ENCODE results near the gene CLTCL1.

DNA sequence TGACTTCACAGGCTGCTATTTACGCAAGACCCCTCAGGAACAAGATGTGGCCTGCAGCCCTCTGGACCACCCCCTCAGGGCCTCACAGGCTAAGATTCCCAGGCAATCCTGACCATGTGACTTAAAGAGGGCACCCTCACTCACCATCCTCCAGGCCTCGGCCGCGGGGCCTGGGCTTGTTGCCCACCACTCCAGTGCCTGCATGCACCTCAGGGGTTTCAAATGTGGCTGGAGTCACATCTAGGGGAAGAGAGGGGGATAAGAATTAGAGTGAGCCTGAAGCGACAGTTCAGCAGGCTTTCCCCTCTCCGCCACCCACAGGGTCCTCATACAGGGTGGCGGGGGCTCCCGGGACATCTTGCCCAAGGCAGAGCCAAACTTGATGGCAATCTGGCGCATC lies 149.1 kb downstream of the CLTCL1 start:
- no peak for TF ChIP-seq POLR2A (IDR thresholded peaks at IDR 0.05)
- TF ChIP-seq, protein P1, sequence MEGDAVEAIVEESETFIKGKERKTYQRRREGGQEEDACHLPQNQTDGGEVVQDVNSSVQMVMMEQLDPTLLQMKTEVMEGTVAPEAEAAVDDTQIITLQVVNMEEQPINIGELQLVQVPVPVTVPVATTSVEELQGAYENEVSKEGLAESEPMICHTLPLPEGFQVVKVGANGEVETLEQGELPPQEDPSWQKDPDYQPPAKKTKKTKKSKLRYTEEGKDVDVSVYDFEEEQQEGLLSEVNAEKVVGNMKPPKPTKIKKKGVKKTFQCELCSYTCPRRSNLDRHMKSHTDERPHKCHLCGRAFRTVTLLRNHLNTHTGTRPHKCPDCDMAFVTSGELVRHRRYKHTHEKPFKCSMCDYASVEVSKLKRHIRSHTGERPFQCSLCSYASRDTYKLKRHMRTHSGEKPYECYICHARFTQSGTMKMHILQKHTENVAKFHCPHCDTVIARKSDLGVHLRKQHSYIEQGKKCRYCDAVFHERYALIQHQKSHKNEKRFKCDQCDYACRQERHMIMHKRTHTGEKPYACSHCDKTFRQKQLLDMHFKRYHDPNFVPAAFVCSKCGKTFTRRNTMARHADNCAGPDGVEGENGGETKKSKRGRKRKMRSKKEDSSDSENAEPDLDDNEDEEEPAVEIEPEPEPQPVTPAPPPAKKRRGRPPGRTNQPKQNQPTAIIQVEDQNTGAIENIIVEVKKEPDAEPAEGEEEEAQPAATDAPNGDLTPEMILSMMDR (IDR thresholded peaks at IDR 0.05) = no peak
